HG03103 (cell line): ENCODE data around the gene OPN1LW.
A peak's percentile ranks its signal among the peaks of the same experiment; 100 is the strongest.
"Not testable (repeated sequence)": the region's sequence is repeated elsewhere in the genome, so short reads cannot be mapped to it uniquely, and the experiment has no call there.

Experiments
- ATAC-seq: cut with Tn5 transposase; IDR thresholded peaks from one replicate; pipeline ENCODE4 v1.9.1; 2021; ENCODE audit warnings: low read depth; ENCODE audit not compliant: unreplicated experiment

OPN1LW gene

DNA sequence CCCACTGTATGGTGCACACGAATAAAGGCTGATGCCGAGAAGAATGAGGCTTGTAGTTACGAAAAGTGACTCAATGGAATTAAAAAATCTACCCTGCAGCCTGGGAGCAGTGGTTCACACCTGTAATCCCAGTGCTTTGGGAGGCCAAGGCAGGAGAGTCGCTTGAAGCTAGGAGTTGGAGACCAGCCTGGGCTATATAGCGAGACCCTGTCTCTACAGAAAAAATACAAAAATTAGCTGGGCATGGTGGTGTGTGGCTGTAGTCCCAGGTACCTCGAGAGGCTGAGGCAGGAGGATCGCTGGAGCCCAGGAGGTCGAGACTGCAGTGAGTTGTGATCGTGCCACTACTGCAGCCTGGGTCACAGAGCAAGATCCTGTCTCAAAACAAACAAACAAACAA, 11.7 kb upstream of the OPN1LW start:
- ATAC-seq, result no peak

DNA sequence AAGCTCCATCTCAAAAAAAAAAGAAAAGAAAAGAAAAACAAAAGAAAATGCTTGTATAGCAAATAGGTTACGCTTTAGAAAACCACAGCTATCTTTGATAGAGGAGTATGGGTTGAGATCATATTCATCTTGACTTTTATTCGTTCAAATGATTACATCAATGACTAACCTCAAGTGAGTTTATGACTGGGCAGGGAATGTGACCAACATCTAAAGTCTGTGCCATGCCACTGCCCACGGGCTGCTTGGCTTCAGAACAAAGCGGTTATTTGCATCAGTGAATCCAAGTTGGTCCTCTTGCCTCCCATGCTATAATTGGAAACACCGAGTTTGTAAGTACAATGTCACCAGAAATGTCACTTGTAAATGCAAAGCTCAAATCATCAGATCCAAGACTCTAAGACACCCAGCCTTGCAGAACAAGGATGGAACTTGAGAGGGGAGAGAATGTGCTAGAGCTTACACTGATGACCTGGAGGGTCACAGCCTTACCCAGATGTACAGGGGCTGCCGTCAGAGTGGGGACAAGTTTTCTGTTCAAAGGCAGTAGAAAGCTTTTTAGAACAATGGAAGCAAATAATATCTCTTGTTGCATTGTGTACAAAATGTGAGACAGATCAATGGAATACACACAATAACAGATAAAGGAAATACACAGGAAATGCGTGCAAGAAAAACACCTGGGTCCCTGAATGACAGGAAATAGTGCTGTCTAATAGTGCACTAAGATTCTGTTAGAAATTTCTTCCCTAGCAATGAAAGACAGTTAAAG, 8.4 kb upstream of the OPN1LW start:
- ATAC-seq, result no peak

DNA sequence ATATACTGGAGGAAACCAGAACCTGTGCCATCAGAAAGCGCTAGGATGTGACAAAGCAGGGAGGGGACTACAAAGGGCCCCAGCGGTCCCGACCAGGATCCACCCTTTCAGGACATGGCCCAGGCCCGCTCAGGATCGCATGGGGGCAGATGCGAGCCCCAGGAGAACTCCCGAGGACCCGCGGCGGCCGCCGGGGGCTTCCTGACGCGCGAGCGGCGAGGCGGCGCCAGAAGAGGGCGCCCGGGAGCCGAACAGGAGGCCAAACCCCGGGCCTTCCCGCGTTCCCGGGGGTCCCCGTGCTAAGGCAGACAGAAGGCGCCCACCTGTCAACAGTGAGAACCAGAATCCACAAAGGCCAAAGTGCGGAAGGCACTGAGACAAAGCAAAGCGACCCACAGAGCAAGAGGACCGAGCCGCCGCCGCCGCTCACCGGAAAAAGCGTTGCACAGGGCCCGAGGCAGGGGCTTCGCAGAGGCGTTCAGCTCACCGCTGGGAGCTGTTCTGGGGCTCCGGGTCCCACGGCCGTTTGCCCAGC, 7.3 kb upstream of the OPN1LW start:
- no peak for ATAC-seq

DNA sequence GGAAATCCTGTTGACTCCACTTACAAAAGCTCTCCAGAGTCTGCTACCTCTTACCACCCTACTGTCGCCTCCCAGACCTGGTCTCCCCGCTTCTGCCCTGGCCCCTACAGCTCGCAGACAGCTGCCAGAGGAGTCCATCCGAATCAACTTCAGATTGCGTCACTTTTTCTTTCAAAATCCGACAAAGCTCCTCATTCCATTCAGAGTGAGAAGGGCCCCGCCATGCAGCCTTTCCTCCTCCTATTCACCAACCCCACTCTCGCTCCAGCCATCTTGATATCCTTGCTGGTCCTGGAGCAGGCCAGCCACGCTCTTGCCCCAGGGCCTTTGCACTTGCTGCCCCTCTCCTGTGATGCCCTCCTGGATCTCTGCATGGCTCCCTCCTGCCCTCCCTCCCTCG, 5.2 kb upstream of the OPN1LW start:
- ATAC-seq, result no peak

DNA sequence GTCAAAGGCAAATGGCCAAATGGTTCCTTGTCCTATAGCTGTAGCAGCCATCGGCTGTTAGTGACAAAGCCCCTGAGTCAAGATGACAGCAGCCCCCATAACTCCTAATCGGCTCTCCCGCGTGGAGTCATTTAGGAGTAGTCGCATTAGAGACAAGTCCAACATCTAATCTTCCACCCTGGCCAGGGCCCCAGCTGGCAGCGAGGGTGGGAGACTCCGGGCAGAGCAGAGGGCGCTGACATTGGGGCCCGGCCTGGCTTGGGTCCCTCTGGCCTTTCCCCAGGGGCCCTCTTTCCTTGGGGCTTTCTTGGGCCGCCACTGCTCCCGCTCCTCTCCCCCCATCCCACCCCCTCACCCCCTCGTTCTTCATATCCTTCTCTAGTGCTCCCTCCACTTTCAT, 3.8 kb upstream of the OPN1LW start:
- ATAC-seq, result no peak

DNA sequence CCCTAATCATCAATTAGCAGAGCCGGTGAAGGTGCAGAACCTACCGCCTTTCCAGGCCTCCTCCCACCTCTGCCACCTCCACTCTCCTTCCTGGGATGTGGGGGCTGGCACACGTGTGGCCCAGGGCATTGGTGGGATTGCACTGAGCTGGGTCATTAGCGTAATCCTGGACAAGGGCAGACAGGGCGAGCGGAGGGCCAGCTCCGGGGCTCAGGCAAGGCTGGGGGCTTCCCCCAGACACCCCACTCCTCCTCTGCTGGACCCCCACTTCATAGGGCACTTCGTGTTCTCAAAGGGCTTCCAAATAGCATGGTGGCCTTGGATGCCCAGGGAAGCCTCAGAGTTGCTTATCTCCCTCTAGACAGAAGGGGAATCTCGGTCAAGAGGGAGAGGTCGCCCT, 3.3 kb upstream of the OPN1LW start:
- ATAC-seq, result no peak

DNA sequence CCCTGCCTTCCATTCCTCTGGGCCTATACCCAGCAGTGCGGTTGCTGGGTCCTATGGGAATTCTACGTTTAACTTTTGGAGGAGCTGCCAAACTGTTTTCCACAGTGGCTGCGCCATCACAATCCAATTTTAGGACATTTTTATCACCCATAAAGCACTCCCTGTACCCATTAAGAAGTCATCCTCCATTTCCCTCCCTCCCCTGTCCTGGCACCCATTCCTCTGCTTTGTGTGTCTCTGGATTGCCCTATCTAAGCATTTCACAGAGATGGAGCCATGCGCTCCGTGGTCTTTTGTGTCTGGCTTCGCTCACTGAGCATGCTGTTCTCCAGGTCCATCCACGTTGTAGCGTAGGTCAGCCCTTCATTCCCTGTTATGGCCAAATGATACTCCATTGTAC, 1.7 kb upstream of the OPN1LW start:
- no peak for ATAC-seq

DNA sequence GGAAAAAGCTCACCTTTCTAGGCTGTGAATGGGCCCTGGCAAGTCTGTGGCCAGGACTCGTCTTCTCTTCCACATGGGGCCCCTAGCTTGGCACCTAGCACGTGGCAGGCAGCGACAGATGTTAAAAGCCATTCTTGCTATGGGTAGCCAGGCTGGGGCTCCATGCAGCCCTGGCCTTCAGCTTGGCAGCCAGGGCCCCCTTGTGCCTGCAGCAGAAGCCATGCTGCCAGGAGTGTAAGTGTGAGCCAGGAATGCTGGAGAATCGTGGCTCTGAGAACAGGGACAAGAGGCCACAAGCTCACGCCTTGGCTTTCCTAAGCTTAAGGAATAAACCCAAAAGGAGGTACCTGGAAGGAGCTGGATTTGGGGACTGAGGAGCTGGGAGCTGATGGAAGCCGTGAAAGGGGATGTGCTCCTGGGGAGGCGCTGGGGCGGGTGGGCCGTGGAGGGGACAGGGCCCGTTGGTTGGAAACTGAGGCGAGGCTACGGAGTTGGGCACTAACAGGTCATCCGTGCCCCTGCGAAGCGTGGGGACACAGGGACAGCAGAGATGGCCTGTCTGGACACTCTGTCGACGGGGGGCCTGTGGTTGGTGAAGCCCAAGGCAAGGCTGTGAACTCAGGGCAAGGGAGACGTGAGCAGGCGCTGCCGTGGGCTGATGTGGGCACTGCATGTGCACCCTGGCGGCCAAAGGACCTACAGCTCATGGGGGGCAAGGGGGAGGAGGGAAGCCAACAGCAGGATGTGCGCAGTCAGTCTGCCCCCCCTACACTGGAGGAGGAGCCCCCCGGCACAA, 895 bp upstream of the OPN1LW start:
- ATAC-seq, result no peak

DNA sequence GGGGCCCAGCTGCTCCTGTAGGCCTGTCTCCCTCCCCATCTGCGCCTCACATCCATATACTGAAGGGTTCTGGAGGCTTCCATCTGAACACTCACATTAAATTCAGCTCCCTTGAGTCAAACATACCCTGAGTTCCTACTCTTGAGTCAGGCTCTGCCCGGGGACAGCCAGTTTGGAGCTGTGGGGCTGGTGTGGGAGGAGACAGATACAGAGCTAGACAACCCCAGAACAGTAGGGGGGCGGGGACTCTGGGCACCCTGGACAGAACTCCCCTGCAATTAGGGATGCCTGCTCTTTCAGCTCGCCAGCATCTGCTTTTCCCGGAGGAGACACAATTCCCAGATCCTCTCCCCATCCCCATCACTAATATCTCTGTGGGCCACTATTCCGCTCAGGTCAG, 7.0 kb downstream of the OPN1LW start:
- not testable (repeated sequence) for ATAC-seq

DNA sequence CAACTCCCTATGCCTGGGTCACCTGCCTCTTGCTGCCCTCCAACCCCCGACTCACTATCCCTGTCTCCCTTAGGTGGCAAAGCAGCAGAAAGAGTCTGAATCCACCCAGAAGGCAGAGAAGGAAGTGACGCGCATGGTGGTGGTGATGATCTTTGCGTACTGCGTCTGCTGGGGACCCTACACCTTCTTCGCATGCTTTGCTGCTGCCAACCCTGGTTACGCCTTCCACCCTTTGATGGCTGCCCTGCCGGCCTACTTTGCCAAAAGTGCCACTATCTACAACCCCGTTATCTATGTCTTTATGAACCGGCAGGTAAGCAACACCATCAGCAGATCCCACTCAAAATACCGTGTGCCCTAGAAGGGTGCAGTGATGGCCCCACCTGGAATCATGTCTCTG, 12.2 kb downstream of the OPN1LW start:
- not testable (repeated sequence) for ATAC-seq

DNA sequence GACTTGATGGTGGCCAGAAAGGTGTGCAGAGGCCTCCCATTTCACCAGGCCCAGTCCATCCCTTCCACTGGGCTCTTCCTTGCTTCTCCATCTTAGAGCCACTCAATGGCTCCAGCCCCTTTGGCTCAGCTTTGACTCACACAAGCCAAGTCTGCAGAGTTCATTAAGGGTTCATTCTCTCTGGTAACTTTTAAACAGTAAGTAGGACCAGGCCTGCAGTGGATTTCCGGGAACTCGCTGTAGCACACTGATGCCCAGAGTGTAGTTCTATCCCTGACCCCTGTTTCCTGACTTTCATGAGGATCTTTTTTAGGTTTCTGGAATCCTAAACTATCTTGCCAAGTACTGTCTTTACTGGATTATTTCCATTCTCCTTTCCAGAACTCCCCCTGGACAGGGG, 13.2 kb downstream of the OPN1LW start:
- ATAC-seq, result not testable (repeated sequence)

DNA sequence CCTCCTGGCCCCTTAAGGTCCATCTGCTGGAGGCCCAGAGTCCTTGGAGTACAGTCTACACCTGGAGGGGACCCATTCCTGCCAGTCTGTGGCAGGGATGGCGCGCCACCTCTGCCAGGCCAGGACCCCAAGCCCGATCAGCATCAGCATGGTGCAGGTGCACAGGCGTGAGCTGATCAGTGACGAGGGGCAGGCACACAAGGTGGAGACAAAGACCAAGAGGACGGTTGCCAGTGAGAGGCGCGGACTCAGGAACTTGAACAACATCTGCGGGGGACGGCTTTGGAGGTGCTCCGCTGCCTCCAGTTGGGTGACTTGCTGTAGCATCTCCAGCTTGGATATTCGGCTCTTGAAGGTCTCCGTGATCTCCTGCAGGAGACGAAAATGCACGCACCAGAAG, 15.3 kb downstream of the OPN1LW start:
- not testable (repeated sequence) for ATAC-seq

DNA sequence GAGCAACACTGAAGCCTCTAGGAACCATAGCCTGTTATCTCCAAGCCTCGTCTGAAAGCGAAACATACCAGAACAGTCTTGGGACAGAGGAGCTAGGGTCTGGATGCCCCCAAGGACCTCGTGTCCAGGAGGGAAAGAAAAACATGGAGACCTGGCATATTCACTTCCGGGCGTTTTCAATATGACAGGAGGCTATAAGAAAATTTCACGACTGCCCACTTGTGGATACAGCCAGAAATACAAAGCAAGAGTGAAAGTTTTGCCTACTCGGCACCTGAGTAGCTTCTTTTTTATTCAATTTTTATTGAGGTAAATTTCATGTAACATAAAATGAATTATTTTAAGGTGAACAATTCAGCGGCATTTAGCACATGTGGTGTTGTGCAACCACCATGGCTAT, 20.9 kb downstream of the OPN1LW start:
- ATAC-seq, result not testable (repeated sequence)

DNA sequence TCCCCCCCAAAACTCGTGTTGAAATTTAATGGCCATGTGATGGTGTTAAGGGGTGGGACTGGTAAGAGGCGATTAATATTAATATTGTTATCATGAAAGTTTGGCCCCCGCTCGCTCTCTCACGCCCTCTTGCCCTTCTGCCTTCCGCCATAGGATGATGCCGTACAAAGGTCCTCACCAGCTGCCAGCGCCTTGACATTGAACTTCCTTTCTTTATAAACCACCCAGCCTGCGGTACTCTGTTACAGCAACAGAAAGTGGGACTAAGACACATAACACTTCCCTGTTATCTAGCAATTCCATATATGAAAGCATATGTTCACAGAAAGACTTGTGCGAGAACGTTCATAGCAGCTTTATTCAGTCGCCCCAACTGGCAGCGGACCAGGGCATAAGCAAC, 24.3 kb downstream of the OPN1LW start:
- not testable (repeated sequence) for ATAC-seq

DNA sequence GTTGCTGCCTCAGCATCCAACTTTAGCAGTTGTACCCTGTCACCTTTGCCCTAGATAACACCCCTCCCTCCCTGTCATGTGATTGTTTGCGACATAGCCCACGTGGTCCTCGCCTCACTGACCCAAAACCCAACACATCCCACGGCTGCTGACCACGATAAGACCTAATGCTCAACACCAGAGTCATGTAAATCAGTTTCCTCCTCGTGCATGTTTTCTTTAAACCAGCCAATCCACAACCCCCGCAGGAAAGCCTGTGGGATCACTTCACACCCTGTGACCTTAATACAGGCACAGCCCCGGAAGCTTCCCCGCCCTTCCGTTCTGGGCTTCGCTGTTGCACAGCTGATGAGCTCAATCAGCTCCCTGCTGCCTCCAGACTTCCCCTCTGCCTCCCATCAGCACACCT, 28.5 kb downstream of the OPN1LW start:
- ATAC-seq, result peak; percentile 83

DNA sequence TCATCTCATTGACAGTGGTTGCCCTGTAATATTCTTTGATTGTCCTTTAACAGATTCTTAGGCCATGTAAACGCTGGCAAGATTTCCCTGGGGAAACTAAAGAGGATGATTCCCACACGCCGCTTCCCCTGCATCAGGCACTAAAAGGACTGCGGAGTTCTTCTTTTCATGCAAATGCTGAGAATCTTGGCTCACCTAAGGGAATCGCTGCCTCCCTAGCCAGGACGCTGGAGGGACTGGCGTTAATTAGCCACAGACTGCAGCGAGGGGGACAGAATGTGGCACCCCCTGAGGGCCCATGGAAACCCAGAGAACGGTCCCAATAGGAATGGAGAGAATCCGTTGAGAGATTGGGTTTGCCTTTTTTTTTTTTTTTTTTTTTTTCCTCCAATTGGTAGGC, 30.3 kb downstream of the OPN1LW start:
- ATAC-seq, result not testable (repeated sequence)

DNA sequence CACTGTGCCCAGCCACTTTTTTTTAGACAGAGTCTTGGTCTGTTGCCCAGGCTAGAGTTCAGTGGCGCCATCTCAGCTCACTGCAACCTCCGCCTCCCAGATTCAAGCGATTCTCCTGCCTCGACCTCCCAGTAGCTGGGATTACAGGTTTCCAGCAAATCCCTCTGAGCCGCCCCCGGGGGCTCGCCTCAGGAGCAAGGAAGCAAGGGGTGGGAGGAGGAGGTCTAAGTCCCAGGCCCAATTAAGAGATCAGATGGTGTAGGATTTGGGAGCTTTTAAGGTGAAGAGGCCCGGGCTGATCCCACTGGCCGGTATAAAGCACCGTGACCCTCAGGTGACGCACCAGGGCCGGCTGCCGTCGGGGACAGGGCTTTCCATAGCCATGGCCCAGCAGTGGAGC, 38.3 kb downstream of the OPN1LW start, which contains the start of gene OPN1MW:
OPN1MW (plus strand) TSS at position 301 of the 400 bp plus-strand sequence; CDS start at position 383, 82 bp downstream.
- not testable (repeated sequence) for ATAC-seq

DNA sequence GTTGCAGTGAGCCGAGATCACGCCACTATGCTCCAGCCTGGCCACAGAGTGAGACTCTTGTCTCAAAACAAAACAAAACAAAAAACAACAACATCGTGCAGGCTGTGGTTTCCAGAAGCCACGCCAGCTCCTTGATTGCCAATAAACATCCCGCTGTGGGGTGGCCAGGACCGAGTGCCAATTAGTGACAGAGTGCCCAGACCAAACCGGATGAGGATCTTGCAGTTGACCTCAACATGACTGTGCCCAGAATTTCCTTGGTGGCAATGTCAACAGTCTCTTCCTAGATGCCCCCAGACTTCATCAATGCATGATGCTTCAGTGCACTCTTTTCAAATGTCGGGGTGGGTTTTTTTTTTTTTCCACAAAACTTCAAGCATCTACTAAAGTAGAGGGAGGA, 39.8 kb downstream of the OPN1LW start:
- ATAC-seq, result not testable (repeated sequence)

DNA sequence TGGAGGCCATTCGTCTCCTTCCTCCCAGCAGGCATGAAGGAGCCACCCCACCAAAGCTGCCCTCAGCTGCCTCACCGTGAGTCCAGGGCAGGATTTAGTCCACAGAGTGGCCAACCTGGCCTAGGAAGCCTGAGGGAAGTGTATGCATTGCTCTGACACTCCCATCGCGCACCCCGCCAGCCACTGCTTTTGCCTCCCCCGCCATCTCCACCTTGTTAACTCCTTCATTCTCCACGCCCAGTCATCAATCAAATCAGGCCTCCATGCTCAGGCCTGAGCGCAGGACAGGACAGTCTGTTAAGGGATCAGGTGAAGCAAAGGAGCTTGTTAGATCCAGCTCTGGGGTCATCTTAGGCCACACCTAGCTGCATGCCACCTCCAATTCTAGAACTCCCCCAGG, 48.8 kb downstream of the OPN1LW start:
- ATAC-seq, result not testable (repeated sequence)

DNA sequence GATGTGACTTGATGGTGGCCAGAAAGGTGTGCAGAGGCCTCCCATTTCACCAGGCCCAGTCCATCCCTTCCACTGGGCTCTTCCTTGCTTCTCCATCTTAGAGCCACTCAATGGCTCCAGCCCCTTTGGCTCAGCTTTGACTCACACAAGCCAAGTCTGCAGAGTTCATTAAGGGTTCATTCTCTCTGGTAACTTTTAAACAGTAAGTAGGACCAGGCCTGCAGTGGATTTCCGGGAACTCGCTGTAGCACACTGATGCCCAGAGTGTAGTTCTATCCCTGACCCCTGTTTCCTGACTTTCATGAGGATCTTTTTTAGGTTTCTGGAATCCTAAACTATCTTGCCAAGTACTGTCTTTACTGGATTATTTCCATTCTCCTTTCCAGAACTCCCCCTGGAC, 50.3 kb downstream of the OPN1LW start:
- ATAC-seq, result not testable (repeated sequence)

DNA sequence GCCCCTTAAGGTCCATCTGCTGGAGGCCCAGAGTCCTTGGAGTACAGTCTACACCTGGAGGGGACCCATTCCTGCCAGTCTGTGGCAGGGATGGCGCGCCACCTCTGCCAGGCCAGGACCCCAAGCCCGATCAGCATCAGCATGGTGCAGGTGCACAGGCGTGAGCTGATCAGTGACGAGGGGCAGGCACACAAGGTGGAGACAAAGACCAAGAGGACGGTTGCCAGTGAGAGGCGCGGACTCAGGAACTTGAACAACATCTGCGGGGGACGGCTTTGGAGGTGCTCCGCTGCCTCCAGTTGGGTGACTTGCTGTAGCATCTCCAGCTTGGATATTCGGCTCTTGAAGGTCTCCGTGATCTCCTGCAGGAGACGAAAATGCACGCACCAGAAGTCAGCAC, 52.4 kb downstream of the OPN1LW start:
- ATAC-seq, result not testable (repeated sequence)
